IPS-18a (cell line): ENCODE measurements around the gene ABLIM2.

ENCODE experiments used
- H3K27ac ChIP-seq: one replicate; pipeline ENCODE4 v1.5.1; 2013; ENCODE audit warnings: low read length
- H3K27me3 ChIP-seq: one replicate; pipeline ENCODE4 v1.6.1; 2013; ENCODE audit warnings: mild to moderate bottlenecking, low read length; ENCODE audit not compliant: control insufficient read depth, insufficient read depth
- H3K36me3 ChIP-seq: one replicate; pipeline ENCODE4 v1.6.1; 2013; ENCODE audit warnings: low read depth, low read length; ENCODE audit not compliant: control insufficient read depth
- H3K4me1 ChIP-seq: one replicate; pipeline ENCODE4 v1.6.1; 2013; ENCODE audit warnings: low read depth, low read length; ENCODE audit not compliant: control insufficient read depth
- H3K4me3 ChIP-seq: one replicate; pipeline ENCODE4 v1.5.1; 2013; ENCODE audit warnings: low read length
- H3K9ac ChIP-seq: one replicate; pipeline ENCODE4 v1.6.1; 2013; ENCODE audit warnings: mild to moderate bottlenecking, low read length, moderate library complexity
- H3K9me3 ChIP-seq: one replicate; pipeline ENCODE4 v1.6.1; 2013; ENCODE audit warnings: low read depth, low read length; ENCODE audit not compliant: control insufficient read depth

Gene ABLIM2

DNA sequence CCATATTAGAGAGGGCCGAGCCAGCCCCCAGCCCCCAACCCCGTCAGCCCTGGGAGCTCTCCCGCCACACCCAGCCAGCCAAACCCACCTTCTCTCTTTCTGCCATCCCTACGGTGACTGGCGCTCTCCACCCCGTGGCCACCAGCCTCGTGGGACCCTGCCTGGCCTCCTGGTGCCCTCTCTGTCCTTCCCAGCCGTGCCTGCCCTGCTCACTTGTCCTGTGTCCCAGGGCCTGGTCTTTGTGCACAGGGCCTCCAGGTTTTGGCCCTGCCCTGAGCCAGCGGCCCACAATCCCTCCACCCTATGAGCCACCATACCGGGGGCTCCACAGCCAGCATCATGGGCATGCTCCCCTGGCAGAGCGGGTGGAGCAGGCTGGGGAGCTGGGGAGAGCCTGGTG, 77.4 kb downstream of the ABLIM2 start:
- H3K9ac ChIP-seq = no peak overlapping the region
- H3K27me3 ChIP-seq = no peaks in the 10 kb centered on the region

DNA sequence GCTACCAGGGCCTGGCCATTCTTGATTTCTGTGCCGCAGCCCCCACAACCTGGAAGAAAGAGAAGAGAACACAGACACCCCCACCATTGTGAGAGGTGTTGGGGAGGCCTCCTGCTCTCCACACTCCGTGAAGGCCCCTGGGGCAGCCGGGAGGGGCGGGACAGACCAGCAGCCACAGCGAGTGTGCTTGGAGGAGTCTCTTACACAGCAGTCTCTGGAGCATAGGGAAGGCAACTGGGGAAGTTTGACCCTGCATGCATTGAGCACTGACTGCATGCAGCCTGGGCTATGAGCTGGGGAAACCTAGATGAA, 77.9 kb downstream of the ABLIM2 start:
- H3K27ac ChIP-seq = no peak overlapping the region
- no peak overlapping the region for H3K9ac ChIP-seq
- no peaks in the 10 kb centered on the region for H3K27me3 ChIP-seq
- H3K9me3 ChIP-seq = no peaks in the 10 kb centered on the region
- no peak overlapping the region for H3K4me3 ChIP-seq
- H3K4me1 ChIP-seq = peaks cover 11% of the 10 kb centered on the region
- H3K36me3 ChIP-seq = no peaks in the 10 kb centered on the region

More for the DNA sequence above, 77.4 kb downstream of the ABLIM2 start:
- Histone ChIP-seq H3K9me3 (no peaks in the 10 kb centered on the region), H3K4me3 (no peak overlapping the region), H3K36me3 (no peaks in the 10 kb centered on the region), H3K4me1 (peaks cover 11% of the 10 kb centered on the region), H3K27ac (no peak overlapping the region)

- no peaks in the 10 kb centered on the region for H3K27me3 ChIP-seq
- H3K4me3 ChIP-seq = no peak overlapping the region
- no peak overlapping the region for H3K27ac ChIP-seq
- H3K9ac ChIP-seq = no peak overlapping the region
- peaks cover 11% of the 10 kb centered on the region for H3K4me1 ChIP-seq
- no peaks in the 10 kb centered on the region for H3K36me3 ChIP-seq
- H3K9me3 ChIP-seq = no peaks in the 10 kb centered on the region
Observed at GRCh38 chr4:8079916-8080753, 78.5 kb downstream of the ABLIM2 start.

DNA sequence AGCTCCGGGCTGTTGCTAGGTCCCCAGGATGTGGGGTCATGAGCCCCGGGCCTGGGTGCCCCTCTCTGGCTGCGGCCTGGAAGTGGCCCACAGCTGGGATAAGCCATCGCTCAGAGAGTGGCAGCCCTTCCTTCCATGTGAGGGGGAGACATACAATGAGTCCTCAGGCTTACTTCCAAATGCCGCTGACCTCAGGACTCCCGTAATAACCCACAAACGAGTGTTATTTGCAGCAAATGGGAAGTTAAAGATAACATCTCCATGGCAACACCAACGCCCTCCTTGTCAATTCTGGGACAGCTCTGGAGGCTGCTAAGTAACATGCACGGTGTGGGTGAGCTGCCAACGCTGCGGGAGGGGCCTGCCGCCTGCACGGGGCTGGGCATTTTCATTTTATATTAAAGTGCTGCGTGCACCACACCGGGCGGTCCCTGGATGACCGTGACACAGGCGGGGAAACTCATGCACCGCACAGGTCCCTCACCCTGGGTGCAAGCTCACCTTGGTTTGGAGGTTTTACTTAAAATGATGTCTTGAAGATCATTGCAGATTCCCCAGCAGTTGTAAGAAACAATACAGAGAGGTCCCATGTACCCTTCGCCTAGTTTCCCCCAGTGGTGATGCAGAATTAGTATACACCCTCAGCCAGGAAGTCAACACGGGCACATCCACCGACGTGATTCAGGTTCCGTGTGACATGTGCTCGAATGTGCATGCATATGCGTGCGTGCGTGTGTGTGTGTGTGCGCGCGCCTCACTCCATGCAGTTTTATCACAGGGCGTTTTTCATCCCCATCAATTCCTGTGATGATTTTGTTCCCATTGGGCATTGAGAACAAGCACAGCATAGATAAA, 79.4 kb downstream of the ABLIM2 start:
- Histone ChIP-seq H3K4me1 (peaks cover 11% of the 10 kb centered on the region), H3K27me3 (no peaks in the 10 kb centered on the region), H3K36me3 (no peaks in the 10 kb centered on the region), H3K27ac (no peak overlapping the region), H3K4me3 (no peak overlapping the region), H3K9me3 (no peaks in the 10 kb centered on the region), H3K9ac (no peak overlapping the region)

DNA sequence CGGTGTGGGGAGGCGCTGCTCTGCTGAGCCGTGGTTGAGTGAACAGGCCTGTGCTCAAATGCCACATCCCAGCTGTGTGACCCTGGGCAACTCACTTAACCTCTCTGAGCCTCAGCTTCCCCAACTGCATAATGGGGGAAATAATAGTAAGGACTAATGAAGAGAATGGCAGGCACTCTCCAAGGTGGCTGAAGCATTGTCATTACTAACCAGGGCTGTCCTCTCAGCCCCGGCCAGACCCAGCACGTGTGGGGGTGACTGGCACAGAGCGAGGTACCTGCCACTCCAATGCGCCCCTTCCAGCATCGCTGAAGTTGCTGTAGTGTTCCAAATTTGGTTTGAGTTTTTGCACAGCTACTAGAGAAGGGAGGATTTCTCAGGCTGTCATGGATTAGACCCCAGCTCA, 80.0 kb downstream of the ABLIM2 start:
- no peaks in the 10 kb centered on the region for H3K9me3 ChIP-seq
- H3K36me3 ChIP-seq = no peaks in the 10 kb centered on the region
- no peak overlapping the region for H3K9ac ChIP-seq
- H3K4me1 ChIP-seq = peaks cover 11% of the 10 kb centered on the region
- H3K27me3 ChIP-seq = no peaks in the 10 kb centered on the region
- H3K4me3 ChIP-seq = no peak overlapping the region
- no peak overlapping the region for H3K27ac ChIP-seq

DNA sequence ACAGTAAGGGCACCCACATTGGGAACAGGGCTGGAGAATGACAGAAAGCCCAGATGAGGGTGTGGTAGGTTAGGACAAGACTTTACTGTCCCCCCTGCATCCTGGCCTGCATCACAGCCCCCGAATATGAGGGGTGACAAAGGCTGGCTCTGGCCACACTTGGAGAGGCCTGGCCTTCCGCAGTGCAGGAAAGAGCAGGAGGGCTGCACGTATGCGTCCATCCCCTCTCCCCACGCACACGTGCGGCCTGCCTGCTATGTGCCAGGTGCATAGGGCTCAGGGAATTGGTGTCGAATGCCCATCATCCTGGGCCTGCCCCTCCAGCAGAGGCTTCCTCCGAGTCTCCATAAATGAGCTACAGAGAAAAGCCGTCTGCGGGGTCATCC, 80.5 kb downstream of the ABLIM2 start:
- Histone ChIP-seq H3K27ac (no peak overlapping the region), H3K27me3 (no peaks in the 10 kb centered on the region), H3K4me3 (no peak overlapping the region), H3K36me3 (no peaks in the 10 kb centered on the region), H3K9ac (no peak overlapping the region), H3K4me1 (peaks cover 11% of the 10 kb centered on the region), H3K9me3 (no peaks in the 10 kb centered on the region)

DNA sequence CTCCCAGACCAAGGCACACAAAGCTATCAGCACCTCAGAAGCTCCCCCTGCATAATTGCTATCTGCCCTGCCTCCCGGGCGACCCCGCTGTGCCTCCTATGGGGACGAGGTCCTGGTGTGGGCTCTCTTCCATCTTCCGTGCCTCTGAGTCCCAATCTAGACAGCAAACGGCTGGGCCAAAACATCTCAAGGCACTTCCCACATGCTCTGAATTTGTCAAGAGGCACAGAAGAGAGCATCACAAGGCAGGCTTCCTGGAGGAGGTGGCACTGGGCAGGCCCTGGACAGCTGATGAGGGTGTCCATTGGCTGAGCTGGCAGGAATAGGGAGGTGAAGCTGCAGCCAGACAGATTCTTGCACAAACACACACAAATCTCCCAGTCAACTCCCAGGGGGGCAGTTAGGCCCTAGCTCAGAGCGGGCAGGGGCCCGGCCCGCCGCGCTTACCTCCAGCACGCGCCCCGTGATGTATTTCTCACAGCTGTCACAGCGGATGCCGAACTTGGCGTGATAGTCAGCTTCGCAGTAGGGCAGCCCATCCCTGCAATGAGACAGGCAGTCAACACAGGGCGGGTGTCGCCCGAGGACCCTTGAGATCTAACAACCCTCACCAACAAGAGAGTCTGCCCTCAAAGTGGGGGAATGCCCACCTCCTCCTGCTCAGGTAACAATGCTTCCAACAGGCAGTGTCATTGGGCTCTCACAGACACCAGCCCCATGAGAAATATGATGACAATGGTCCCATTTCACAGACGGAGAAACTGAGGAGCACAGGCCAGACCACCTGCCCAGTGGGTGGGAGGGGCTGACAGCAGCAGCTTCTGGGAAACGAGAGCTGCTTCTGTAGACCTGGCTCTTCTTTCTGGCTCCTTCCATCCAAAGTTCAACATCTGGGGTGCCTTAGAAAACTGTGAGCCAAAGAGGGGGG, 81.2 kb downstream of the ABLIM2 start:
- H3K9ac ChIP-seq = no peak overlapping the region
- H3K4me3 ChIP-seq = no peak overlapping the region
- no peak overlapping the region for H3K27ac ChIP-seq
- H3K27me3 ChIP-seq = no peaks in the 10 kb centered on the region
- H3K9me3 ChIP-seq = no peaks in the 10 kb centered on the region
- no peaks in the 10 kb centered on the region for H3K36me3 ChIP-seq
- H3K4me1 ChIP-seq = peaks cover 11% of the 10 kb centered on the region

GRCh38 chr4:8076023-8076422, 82.6 kb downstream of the ABLIM2 start:
- H3K4me3 ChIP-seq = no peak overlapping the region
- H3K4me1 ChIP-seq = peaks cover 11% of the 10 kb centered on the region
- no peaks in the 10 kb centered on the region for H3K36me3 ChIP-seq
- H3K27me3 ChIP-seq = no peaks in the 10 kb centered on the region
- H3K9ac ChIP-seq = no peak overlapping the region
- H3K27ac ChIP-seq = no peak overlapping the region
- H3K9me3 ChIP-seq = no peaks in the 10 kb centered on the region

DNA sequence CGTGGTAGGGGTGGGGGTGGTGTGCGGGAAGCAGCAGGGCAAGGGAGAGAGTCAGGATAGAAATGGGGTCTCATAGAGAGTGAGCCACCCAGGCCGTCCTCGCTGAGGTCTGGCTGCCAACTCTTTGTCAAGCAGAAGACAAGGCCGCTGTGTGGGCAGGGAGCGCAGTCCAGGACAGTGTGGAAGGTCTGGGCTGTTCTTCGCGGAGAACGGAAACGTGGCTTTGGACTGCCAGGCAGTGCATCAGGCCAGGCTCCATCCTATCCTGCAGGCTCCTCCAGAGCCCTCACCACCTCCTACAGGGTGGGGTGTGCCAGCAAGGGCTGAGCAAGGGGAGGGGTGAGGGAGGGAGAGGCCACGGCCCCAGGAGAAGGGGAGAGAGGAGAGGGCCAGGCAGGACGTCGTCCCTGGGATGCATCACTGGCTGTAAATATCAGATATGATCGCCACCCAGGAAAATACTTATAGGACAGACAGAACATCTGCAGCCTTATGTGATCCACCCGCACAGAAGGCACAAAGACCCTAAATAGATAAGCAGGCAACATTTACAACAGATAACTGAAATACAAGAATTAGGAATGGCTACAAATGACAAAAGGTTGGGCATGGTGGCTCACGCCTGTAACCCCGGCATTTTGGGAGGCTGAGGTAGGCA, 85.3 kb downstream of the ABLIM2 start:
- no peak overlapping the region for H3K27ac ChIP-seq
- no peak overlapping the region for H3K9ac ChIP-seq
- no peaks in the 10 kb centered on the region for H3K9me3 ChIP-seq
- H3K4me1 ChIP-seq = no peaks in the 10 kb centered on the region
- H3K4me3 ChIP-seq = no peak overlapping the region
- no peaks in the 10 kb centered on the region for H3K36me3 ChIP-seq
- H3K27me3 ChIP-seq = no peaks in the 10 kb centered on the region

- Histone ChIP-seq H3K4me3 (no peak overlapping the region), H3K36me3 (no peaks in the 10 kb centered on the region), H3K4me1 (no peaks in the 10 kb centered on the region), H3K27me3 (no peaks in the 10 kb centered on the region), H3K27ac (no peak overlapping the region), H3K9ac (no peak overlapping the region), H3K9me3 (no peaks in the 10 kb centered on the region)
Observed at GRCh38 chr4:8072235-8072968, 86.2 kb downstream of the ABLIM2 start.
